Activated gamma-delta T cell (primary cell): ENCODE results near the gene MAPKAP1.

Experiments
- DNase-seq: peaks from one replicate; lab custom pipeline; 2025; lab: John Stamatoyannopoulos, UW

The MAPKAP1 gene

DNA sequence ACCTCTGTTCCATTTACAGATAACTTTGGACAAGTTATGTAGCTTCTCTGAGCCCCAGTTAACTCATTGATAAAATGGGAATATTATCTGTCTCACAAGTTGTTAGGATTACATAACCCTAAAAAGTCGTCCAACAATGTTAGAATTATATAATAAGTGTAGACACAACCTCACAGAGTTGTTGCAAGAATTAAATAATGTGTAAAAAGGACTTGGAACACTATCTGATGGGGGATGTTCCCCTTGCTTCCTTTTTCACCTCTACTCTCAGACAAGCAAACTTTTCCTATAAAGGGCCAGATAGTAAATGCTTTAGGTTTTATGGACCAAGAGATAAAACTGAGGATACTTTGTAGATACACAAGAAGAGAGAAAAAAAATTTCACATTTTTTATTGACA, 251.9 kb downstream of the MAPKAP1 start:
- no peak for DNase-seq

GRCh38 chr9:125447202-125447802, 259.7 kb downstream of the MAPKAP1 start:
- no peak for DNase-seq

- no peak for DNase-seq
Observed at GRCh38 chr9:125446561-125447094, 260.4 kb downstream of the MAPKAP1 start.

DNA sequence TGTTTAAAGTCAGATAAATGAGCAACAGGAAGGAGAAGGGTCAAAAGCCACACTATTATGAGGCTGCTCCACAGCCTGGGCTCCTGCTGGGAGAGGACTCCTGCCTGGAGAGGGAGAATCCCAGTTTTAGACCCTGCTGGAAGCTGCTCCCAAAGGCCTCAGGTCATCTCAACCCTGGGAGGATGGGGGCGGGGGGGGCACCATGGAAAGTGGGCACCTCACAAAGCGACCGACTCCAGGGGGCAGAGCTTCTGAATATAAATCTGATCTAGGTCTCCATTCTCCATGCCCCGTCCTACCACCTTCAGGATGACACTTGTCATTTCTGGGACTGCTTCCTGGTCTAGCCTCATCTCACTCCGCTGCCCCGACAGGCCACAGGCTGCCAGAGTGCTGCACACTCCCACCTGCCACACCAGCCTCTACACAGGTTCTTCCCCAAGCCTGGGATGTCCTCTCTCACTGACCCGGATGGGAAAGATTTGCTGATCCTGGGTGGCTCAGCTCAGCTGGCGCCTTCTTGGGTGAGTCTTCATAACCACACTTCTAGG, 262.0 kb downstream of the MAPKAP1 start:
- DNase-seq, result no peak

DNA sequence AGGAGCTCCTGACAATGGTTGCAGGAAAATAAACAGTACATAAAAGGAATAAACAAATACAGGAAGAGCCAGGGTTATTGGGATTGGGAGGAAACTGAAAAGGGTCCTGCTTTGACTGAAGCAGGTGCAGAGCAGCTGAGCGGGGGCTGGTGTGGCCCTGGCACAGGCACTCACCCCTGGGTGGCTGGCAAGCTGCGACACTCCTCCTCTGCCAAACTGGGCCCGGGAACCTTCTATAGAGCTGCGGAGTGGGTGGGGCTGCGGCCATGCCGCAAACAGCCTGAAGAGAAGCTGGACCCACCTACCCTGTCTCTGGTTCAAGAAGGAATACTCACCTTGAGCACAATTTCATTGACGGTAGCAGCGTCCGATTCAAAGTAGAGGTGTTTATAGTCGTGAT, 262.8 kb downstream of the MAPKAP1 start:
- DNase-seq, result no peak

- no peak for DNase-seq
Observed at GRCh38 chr9:125443367-125443766, 263.6 kb downstream of the MAPKAP1 start.

DNA sequence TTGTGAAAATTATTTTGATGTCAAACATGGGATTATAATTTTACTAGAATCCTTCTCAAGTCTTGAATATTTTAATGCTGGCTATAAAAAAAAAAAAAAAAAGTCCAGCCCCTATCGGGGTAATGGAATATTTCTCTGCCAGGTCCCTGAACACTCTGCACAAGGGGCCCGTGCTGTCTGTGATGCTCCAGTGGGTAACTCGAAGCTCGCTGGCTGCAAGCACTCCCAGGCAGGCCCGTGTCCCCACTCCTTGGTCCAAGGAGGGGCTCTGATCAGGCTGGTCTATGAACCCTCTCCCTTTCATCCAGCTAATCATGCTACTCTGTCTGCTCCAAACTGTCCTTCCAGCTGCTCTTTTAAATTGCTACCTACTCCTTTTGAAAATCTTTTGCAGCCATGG, 264.6 kb downstream of the MAPKAP1 start:
- no peak for DNase-seq

DNA sequence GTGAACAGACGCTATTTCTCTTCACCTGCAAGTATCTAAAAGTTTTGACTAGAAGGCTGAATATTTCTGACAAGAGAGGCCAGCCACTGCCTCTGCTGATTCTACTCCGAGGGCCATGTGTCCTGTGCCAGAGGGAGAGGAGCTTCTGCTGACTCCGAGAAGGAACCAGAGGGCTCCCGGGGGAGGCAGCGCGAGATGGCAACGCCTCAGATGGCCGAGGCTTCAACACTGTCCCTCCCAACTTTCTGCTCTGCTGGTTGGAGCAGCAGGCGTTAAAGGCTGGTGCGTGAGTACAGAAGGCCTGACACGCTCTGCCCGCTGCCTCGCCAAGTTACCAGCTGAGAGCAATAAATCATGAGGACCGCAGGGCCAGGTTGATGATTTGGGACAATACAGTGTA, 266.6 kb downstream of the MAPKAP1 start:
- no peak for DNase-seq

DNA sequence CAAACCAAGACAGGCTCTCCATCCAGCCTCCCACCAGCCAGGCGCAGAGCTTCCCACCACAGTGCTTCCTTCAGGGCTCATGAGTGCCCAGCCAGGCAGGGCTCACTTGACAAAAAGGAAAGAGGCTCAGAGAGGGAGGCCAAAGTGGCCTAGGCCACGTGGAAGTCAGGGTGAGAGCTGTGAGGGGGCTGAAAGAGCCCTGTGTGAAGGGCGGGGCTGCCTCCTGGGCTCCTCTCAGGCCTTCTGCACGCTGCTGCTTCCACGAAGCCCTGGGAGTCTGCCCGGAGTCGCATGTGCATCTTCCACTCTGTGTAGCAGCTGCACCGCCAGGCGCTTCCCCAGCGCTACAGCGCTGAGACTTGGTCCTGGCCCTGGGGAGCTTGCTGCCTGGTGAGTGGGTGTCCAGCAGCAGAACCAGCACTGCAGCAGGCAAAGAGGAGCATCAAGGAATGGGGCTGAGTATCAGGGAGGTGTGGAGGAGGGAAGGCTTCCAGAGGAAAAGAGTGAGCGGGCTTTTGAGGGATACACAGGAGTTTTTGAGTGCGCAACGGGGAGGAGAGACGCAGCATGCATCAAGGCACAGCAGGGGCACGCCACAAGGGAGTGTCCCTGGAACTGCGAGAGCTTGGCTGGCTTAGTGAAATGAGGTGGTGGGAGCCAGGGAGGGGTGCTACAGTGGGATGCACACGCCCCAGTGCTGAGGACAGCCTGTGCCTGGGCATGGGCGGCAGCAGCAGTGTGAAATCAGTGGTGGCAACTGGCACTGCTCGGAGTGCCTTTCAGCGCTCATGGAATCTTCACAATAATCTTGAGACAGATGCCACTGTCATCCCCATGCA, 267.4 kb downstream of the MAPKAP1 start:
- no peak for DNase-seq

GRCh38 chr9:125438506-125439433, 268.2 kb downstream of the MAPKAP1 start:
- no peak for DNase-seq

DNA sequence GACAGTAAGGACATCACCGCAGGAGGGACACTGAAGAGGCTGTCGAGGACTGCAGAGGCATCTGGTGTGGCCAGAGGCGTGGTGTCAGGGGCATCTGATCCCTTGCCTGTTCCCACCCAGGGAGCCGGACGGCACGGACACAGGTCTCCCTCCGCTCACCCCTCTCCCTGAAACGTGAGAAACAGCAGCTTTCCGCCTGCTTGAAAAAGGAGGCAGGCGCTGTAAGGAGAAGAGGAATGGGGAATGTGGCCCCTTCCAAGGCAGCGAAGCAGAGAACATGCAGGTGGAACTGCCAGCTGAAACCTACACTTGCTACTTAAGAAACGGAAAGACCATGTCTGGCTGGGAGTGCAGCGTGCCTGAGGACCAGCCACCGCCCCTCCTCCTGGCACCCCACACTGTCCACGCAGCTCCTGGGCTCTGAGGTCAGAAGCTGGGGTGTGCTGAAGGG, 269.2 kb downstream of the MAPKAP1 start:
- DNase-seq, result no peak

DNA sequence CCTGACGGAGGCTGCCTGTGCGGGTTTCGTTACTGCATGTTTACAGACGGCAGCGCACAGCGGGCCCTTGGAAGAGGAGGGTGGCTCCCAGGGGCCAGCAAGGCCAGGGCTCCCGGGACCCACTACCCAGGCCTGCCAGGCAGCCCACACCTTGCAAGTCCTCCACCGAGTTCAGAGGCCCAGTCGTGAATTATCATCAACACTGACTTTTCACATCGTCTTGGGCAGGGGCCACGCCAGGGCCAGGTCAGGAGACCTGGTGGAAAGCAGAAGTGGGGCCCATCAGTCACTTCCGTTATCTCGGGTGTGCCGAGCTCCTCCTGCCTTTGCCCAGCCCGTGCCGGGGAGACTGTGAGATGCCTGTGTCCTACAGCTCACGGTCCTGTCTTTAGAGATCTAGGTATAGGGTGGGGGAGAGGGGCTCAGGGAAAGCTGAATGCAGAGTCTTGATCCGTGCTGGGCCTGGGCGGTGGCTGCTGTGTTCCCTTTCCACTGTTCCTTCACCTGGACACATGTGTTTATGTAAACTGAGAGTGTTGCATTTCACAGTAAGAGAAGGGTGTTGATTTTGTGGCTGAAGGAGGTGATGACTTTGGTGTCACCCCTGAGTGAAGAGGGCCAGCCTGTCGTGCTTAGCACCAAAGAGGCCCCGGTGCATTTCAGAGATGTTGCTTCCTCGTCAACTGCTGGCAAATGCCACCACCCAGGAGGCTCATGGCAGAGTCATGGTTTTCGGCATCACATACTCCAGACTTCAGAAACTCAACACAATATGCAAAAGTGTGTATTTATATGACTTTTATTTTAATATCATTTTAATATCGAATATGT, 270.2 kb downstream of the MAPKAP1 start:
- no peak for DNase-seq

DNA sequence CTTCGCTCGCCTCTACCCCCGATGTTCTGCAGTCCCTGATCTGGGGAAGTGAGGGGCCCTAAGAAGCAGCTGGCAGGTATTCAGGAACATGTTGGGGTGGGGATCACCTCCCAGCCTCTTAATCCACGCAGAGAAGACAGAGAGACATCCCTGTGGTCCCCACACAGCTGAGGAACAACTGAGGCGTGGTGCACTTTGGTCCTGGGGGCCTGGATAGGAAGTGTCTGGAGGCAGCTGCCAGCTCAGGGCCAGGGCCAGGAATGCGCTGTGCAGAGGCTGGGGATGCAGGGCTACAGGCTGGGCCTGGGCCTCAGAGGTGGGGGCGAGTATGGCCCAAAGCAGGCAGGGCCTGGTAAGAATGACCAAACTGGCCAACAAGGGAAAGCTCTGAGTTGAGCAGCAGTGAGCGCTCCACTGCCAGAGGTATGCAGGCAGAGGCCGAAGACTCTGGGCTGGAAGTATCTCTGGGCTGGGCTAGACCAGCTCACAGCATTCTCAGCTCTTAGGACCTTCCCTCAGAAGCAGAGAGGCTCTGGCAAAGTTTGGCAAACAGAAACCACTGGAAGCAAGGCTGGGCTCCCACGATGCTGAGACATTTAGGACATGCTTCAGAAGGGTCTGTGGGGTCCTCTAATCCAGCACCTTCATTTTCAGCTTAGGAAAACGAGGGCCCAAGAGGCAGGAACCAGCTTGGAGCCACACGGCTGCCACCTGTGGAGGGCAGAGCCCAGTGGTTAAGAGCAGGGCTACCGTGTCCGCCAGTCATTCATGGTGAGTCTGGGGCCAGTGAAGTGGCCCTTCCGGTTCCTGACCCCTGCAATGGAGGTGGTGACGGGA, 271.0 kb downstream of the MAPKAP1 start:
- no peak for DNase-seq

DNA sequence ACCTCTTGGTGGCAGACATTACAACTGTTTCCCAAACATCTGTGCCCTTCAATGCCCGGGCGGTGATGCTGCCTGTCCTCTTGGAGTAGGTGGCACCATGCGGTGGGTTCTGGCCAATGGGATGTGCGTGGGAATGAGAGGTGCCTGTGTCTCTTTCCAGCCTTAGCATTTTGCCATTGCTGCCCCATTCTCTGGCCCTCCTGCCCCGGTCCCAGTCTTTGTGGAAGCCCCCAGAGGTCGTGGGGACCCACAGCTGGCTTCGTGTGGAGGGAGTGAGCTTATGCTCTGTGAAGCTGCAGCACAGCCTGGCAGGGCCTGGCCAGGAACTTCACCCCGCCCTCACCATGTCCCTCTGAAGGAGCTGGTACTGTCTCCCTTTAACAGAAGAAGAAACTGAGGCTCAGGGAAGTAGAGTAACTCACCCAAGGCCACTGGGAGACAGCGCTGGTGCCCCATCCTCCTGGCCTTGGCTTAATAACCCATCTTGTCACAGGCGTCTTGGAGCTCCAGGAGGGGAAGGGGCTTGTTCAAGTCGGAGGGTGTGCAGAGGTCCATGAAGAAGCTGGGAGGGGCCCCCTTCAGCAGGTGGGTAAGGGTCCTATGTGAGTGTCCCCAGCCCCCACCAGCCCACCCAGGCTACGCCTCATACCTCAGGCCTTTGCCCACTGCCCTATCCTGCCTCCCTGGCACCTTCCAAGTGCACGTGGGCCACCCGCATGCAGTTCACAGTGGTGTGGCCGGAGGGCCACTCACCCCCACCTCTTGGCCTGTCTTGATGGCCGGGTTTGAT, 271.8 kb downstream of the MAPKAP1 start:
- no peak for DNase-seq

GRCh38 chr9:125433461-125434011, 273.5 kb downstream of the MAPKAP1 start:
- DNase-seq, result no peak

GRCh38 chr9:125432715-125433385, 274.2 kb downstream of the MAPKAP1 start:
- DNase-seq, result no peak

GRCh38 chr9:125431741-125432271, 275.2 kb downstream of the MAPKAP1 start:
- no peak for DNase-seq

DNA sequence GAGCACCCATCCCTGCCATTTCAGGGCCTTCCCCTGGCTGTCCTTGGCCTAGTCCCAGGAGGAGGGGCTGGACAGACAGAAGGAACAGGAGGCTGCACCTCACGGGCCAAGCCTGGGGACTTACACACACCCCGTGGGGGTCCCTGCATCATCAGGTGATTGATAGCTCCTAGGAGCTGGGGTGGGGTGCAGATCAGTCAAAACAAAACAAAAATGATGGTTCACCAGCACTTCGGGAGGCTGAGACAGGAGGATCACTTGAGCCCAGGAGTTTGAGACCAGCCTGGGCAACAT, 276.0 kb downstream of the MAPKAP1 start:
- no peak for DNase-seq
